Inflammatory macrophage (primary cell): ENCODE results near the gene EIF3A.
"Not testable (repeated sequence)": the region's sequence is repeated elsewhere in the genome, so short reads cannot be mapped to it uniquely, and the experiment has no call there.

Source experiments
- DNase-seq, 2 donors: peaks; one replicate each; pipeline ENCODE4 v3.0.0-alpha.2; 2020 to 2022
- total RNA-seq, 18 experiments: gene quantifications; one replicate each; lab custom pipeline; 2026; ENCODE audit warnings: mixed read lengths in 6 of 18, inconsistent platforms in 2 of 18; lab: John Stamatoyannopoulos, UW

Gene EIF3A
- total RNA-seq: 120 to 485 (median 357) reads per million in 18 experiments

- DNase-seq: peak; percentile 96 to 97
Observed at GRCh38 chr10:119080521-119081259, at the start of gene EIF3A. TSS of gene EIF3A (minus strand) at chr10:119080817. CDS start at chr10:119080676, 141 bp downstream.

DNA sequence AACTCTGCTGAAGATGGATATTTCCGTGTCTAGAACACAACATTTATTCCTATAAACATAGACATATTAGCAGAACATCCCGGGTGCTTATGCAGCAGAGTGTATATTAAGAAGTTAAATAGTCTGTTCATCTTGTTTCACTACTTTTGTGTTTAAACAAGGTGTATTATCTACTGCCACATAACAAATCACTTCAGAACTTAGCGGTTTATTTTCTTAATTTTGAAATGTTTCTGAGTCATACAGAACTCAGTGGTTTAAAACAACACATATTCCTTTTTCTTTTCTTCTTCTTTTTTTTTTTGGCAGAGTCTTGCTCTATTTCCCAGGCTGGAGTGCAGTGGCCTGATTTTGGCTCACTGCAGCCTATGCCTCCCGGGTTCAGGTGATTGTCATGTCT is 49.1 kb upstream of the EIF3A start:
- no peak for DNase-seq

GRCh38 chr10:119125942-119126341 is 45.3 kb upstream of the EIF3A start:
- DNase-seq: no peak

- DNase-seq: no peak
Observed at GRCh38 chr10:119120875-119121274, 40.3 kb upstream of the EIF3A start.

GRCh38 chr10:119120413-119120867 is 39.8 kb upstream of the EIF3A start:
- no peak for DNase-seq

GRCh38 chr10:119119400-119119799 is 38.8 kb upstream of the EIF3A start:
- no peak for DNase-seq

DNA sequence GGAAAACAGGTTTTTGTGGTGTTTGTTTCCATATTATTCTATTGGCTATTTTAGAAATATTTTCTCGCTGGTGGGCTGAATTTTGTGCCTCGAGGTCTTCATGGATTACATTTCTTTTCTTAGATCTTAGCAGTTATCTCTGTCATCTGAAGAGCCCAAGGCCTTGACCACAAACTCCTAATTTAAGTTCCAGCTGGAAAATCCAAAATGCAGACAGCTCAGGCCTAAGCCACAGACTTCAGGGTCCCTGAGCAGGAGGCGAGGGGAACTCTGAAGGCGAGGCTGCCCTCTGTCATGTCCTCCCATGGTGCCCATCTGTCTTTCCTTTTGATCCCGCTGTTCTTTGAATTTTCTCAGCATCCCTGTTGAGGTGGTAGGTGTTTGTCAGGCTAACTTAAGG is 37.6 kb upstream of the EIF3A start:
- no peak for DNase-seq

- no peak for DNase-seq
Observed at GRCh38 chr10:119116326-119116951, 35.8 kb upstream of the EIF3A start.

GRCh38 chr10:119115926-119116325 is 35.3 kb upstream of the EIF3A start:
- DNase-seq: peak in 1 of 2 donors; percentile 18

DNA sequence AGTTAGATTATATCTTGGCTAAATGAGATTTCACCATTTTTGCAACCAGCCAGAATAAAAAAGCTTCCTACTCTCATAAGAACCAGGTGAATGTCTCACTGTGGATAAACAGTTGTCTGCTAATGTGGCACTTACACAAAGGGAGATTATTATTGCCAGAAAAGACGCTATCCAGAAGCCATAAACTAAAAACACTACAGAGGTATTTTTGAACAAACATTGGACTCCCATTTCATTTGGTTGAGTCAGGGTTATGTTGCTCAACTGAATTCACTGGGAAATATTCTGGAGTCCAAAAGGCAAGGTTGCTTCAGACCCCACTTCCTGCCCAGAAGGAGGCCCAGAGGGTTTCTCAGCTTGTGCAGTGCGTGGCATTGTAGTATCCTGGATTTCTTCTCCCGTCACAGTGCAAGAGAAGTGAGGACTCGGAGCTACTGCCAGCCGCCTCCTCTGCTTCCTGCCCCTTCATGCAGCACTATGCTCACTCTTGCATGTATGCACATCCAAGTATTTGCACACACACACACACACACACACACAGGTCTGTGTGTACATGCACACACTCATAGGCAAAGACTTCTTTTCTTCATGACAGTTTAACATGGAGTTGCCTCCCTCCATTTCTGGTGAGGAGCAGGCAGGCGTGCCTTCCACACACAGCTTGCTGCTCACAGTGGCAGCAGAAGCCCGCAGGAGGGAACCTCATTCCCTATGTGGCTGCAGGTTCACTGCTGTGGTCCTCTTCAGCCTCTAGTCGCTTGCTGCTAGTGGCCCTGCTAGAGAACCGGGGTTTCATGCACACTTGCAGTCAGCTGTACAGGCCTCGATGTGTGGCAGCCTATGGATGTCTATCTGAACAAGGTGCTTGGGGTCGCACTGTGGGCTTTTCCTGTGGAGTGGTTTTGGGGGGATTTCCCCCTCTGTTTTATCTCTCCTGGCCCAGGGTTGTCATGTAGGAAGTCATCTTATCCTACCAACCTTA is 33.4 kb upstream of the EIF3A start:
- peak; percentile 78 to 80 for DNase-seq

GRCh38 chr10:119112056-119112455 is 31.4 kb upstream of the EIF3A start:
- DNase-seq: peak in 1 of 2 donors; percentile 53

- DNase-seq: peak; percentile 41 to 63
Observed at GRCh38 chr10:119107771-119108170, 27.2 kb upstream of the EIF3A start.

GRCh38 chr10:119107106-119107505 is 26.5 kb upstream of the EIF3A start:
- DNase-seq: not testable (repeated sequence)

GRCh38 chr10:119105899-119106298 is 25.3 kb upstream of the EIF3A start:
- DNase-seq: not testable (repeated sequence)

DNA sequence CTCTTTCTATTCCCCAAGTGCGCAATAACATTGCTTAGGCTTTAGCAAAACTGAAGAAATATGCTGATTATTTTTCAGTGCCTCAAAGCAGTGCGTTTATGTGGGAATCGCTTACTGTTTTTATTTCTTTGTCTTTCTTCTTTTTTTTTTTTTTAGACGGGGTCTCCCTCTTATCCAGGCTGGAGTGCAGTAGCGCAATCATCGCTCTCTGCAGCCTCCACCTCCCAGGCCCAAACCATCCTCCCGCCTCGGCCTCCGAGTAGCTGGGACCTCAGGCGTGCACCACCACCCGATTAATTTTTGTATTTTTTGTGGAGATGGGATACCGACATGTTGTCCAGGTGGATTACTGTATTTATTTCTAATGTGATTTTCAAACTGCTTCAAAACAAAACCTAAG is 24.5 kb upstream of the EIF3A start:
- DNase-seq: no peak

DNA sequence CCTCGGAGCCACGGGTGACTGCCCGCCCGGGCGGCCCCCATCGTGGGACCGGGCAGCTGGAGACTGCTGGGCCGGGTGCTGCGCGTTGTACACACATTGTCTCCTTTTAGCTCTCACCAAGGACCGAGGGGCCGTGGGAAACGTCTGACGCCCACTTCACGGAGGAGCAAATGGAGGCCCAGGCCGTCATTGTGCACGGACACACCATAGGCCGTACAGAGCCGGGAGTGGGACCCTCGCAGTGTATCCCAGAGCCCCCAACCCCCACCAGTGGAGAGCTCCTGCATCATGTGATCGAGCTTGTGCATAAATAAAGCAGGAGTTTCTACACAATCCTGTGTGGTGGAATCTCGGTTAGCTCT is 24.0 kb upstream of the EIF3A start:
- no peak for DNase-seq

DNA sequence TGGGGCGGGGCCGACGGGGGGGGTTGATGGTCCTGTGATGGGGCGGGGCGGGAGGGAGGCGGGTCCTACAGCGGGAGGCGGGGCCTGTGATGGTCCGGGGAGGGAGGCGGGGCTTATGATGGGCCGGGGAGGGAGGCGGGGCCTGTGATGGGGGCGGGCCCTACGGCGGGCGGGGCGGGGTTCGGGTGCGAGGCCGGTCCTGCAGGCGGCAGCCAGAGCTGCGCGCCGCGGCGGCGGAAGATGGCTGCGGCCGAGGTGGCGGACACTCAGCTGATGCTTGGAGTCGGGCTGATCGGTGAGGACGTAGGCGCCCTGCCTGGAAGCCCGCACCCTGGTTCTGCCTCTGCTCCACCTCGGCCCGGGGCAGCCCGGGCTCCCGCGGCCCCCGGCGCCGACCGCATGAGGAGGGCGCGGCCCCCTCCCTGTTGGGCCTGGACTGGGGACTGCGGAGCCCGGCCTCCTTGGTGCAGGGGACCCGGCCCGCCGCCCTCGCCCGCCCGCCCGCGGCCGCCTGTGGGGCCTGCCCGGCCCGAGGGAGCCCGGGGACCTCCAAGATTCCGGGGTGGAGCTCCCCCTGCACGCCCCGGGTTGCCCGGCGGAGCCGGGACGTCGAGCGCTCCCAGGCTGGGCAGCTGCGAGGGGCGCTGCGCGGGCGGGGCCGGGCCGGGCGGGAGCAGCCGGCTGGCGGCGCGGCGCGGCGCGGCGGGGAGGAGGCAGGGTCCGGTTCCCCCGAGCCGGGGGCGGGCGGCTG is 23.5 kb upstream of the EIF3A start, which contains the start of gene DENND10:
TSS of gene DENND10 (plus strand) at position 211 of the 751 bp plus-strand sequence. CDS start at position 241, 30 bp downstream.
- DNase-seq: peak; percentile 74 to 83

DNA sequence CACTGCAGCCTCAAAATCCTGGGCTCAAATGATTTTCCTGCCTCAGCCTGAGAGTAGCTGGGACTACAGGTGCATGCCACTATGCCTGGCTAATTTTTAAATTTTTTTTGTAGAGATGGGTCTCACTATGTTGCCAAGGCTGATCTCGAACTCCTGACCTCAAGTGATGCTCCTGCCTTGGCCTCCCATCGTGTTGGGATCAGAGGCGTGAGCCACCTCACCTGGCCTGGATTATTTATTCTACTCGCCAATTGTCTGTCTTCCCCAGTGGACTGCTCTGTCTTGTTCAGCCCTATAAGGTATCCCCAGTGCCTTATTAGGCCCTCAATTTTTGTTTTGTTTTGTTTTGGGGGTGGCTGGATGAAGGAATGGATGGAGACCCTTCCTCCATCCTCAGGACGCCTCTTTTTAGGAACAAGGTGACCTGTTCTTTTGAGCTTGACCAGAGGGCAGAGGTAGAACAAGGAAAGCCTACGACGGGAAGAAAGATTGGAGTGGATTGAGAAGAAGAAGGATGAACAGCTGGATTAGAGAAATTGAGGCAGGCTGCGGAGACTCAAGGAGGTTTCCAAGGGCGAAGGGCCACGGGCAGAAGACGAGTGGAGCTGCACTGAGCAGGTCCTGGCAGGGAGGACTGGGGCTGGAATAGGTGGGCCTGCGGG is 22.8 kb upstream of the EIF3A start:
- DNase-seq: no peak

GRCh38 chr10:119101366-119102098 is 20.9 kb upstream of the EIF3A start:
- no peak for DNase-seq

- peak; percentile 33 to 36 for DNase-seq
Observed at GRCh38 chr10:119100434-119101238, 20.0 kb upstream of the EIF3A start.
